GM12864 (cell line): ENCODE data around the gene TNFRSF1A.

Experiments
- DNase-seq: peaks from one replicate; pipeline ENCODE4 v3.0.0-alpha.2; 2011; ENCODE audit warnings: low read depth
- H3K4me3 ChIP-seq: 2 replicates; pipeline ENCODE4 v1.5.1; 2011; ENCODE audit warnings: mild to moderate bottlenecking, low read depth, low read length, control low read depth
- TF ChIP-seq, protein P1 (sequence below): IDR thresholded peaks from 2 replicates; pipeline ENCODE4 v1.5.1; 2011; ENCODE audit warnings: low read depth, mild to moderate bottlenecking, moderate library complexity, low read length, control low read depth, inconsistent platforms; ENCODE audit errors: missing control alignments

Gene TNFRSF1A

DNA sequence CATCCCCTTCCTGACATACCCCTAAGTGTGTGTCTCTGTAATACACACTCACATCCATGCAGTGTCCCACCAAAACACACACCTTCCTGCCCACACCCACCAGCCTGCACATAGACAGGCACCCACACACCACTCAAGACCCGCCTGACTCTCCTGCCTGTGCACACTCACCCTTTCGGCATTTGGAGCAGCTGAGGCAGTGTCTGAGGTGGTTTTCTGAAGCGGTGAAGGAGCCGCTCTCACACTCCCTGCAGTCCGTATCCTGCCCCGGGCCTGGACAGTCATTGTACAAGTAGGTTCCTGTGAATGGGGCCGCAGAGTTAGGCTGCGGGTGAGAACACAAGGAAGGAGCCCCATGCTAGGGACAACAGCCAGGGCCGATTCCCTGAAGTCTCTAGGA lies 8.3 kb downstream of the TNFRSF1A start:
- TF ChIP-seq, protein P1, sequence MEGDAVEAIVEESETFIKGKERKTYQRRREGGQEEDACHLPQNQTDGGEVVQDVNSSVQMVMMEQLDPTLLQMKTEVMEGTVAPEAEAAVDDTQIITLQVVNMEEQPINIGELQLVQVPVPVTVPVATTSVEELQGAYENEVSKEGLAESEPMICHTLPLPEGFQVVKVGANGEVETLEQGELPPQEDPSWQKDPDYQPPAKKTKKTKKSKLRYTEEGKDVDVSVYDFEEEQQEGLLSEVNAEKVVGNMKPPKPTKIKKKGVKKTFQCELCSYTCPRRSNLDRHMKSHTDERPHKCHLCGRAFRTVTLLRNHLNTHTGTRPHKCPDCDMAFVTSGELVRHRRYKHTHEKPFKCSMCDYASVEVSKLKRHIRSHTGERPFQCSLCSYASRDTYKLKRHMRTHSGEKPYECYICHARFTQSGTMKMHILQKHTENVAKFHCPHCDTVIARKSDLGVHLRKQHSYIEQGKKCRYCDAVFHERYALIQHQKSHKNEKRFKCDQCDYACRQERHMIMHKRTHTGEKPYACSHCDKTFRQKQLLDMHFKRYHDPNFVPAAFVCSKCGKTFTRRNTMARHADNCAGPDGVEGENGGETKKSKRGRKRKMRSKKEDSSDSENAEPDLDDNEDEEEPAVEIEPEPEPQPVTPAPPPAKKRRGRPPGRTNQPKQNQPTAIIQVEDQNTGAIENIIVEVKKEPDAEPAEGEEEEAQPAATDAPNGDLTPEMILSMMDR, result no peak
- DNase-seq, result no peak

DNA sequence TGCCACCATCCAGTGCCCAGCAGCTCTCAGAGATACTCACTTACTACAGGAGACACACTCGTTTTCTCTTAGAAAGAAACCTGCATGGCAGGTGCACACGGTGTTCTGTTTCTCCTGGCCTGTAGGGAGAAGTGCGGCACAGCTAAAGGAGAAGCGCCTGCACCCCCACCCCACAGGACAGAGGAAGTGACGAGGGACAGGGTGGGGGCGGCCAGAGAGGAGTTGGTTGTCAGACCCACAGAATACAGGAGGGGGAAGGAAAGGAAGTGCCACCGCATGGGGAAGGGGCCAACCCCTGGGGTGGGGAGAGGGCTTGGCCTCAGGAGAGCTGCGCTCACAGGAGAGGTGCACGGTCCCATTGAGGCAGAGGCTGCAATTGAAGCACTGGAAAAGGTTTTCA lies 8.8 kb downstream of the TNFRSF1A start:
- DNase-seq, result no peak
- TF ChIP-seq, protein P1, result no peak
- no peak overlapping the region for H3K4me3 ChIP-seq

More for the DNA sequence above, 8.3 kb downstream of the TNFRSF1A start:
- no peak overlapping the region for H3K4me3 ChIP-seq

DNA sequence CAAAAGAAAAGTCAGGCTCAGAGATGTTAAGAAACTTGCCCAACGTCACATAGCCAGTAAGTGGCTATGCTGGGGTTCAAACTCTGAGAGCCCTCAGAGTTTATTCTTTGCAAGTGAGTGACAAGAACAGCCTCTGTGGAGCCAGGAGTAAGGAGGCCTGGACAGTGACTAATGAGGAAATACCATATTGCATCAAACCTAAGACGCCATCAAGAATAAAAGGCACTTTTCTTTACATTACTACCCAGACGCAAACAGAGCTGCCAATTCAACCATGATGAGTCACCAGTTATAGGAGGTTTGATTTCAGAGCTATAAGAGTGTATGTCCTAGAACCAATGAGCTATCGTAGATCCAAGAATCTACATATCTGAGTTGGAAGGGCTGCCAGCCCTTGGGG lies 9.4 kb downstream of the TNFRSF1A start:
- DNase-seq, result no peak
- no peak overlapping the region for H3K4me3 ChIP-seq
- TF ChIP-seq, protein P1, result no peak

DNA sequence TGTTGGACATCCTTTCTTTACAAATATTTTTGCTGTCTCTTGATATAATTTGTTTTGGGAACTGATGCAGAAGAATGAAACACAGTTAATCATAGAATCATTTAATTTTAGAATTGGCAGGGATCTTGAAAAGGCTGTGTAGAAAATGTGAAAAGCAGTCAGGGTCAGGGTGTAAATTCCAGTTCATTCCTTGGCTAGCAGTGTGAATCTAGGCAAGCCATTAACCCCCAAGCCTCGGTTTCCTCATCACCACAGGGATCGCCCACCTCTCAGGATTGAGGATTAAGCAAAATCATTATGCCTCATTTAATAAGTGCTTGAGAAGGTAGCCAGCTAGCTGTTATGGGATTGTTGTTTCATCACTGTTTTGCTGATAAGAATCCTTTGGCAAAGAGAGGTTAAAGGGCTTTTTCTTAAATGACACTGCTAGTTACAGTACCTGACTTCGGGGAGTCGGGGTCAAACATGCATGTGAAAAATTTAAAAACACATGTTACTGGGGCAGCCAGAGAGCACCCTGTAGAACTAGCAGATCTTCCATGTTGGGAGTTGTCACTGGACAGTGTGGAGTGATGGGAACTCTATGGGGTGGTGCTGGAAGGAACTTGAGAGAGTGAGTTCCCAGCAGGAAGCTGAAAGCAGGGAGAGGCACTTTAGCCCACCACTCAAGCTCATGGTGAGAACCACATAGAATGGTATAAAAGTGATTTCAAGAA lies 10.7 kb downstream of the TNFRSF1A start:
- no peak for DNase-seq
- H3K4me3 ChIP-seq, result no peak overlapping the region

DNA sequence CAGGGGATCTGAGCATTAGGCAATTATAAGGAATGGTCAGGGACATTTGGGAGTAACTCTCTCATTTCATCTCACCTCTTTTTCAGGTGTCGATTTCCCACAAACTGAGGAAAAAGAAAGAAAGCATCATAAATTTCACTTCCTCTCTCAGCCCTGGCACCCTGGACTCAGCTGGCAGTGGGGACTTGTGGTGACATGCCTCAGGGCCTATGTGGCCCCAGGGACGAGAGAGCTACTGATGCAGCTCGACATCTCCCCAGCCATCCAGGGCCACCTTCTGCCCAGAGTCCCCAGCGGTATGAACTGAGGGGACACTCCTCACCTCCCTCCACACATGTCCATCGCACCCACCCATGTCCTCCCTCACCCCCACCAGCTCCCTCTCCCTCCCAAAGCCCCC lies 11.7 kb downstream of the TNFRSF1A start:
- TF ChIP-seq, protein P1, result no peak
- no peak for DNase-seq
- no peak overlapping the region for H3K4me3 ChIP-seq

More for the DNA sequence above, 10.7 kb downstream of the TNFRSF1A start:
- TF ChIP-seq, protein P1, result no peak

DNA sequence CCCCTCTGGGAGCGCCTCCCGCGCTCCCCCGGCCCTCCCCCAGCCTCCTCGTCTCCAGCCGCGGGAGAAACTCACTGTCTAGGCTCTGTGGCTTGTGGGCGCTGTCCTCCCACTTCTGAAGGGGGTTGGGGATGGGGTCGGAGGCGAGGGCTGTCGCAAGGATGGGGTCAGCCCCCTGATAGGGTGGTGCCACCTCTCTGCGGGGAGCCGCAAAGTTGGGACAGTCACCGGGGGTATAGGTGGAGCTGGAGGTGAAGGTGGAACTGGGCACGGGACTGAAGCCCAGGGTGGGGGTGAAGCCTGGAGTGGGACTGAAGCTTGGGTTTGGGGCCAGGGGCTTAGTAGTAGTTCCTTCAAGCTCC lies 12.2 kb downstream of the TNFRSF1A start:
- H3K4me3 ChIP-seq, result no peak overlapping the region
- TF ChIP-seq, protein P1, result no peak

More for the DNA sequence above, 12.2 kb downstream of the TNFRSF1A start:
- DNase-seq, result no peak
